GM12878 (cell line): ENCODE data around the gene MIEF1. TPM values are rescaled to one million over a fixed set of nuclear protein-coding genes. Genes with fewer than 3 reads are reported as not detected.

Experiments used
- CHD1 ChIP-seq: IDR thresholded peaks from 2 replicates; pipeline ENCODE4 v1.6.1; 2012; ENCODE audit warnings: low read depth, low read length, improper control_type of control experiment
- CHD4 ChIP-seq: fragments of 200-600 bp; sonication (generic); IDR thresholded peaks from 2 replicates; pipeline ENCODE4 v1.6.1; 2016; ENCODE audit warnings: mild to moderate bottlenecking
- EZH2 ChIP-seq: IDR thresholded peaks from 2 replicates; pipeline ENCODE4 v1.6.1; 2012; ENCODE audit warnings: low read depth, mild to moderate bottlenecking, control low read depth, inconsistent platforms, low read length, borderline replicate concordance; ENCODE audit not compliant: control insufficient read depth
- FOXK2 ChIP-seq: fragments of 450-650 bp; IDR thresholded peaks from 2 replicates; pipeline ENCODE4 v1.6.1; 2017; ENCODE audit warnings: mild to moderate bottlenecking, moderate library complexity
- HDAC6 ChIP-seq: fragments of 200-600 bp; sonication (generic); IDR thresholded peaks from one replicate; pipeline ENCODE4 v1.8.0; 2017; ENCODE audit warnings: antibody characterized with exemption; ENCODE audit not compliant: unreplicated experiment
- PAX5 ChIP-seq: IDR thresholded peaks from 2 replicates; pipeline ENCODE4 v1.6.1; 2011; ENCODE audit warnings: low read depth, low read length, borderline replicate concordance
- PAX8 ChIP-seq: fragments of 450-650 bp; IDR thresholded peaks from 2 replicates; pipeline ENCODE4 v1.6.1; 2017; ENCODE audit warnings: mild to moderate bottlenecking, moderate library complexity
- polyA plus RNA-seq, 11 experiments: library from polyadenylated mRNA; depleted of rRNA in 4 of 11; unstranded in 6 of 11; stranded (reverse) in 5 of 11; fragments of >200 nt; fragmentation: Nextera tagmentation in 4 of 11; fragmentation: Illumina TruSeq in 1 of 11; extraction: Ambion mirVana in 4 of 11; extraction: Trizol in 1 of 11; gene quantifications; 1 replicate in 1 of 11; 2 replicates in 10 of 11; pipeline versions ENCODE4 v1.2.1 to v1.2.3, GENCODE V29; 2011 to 2016; ENCODE audit warnings: inconsistent platforms in 2 of 11, missing spikeins in 2 of 11, low read depth in 1 of 11
- total RNA-seq, 4 experiments: library from RNA; depleted of rRNA in 3 of 4; stranded (reverse); fragments of >200 nt in 3 of 4; fragmentation: Illumina TruSeq in 1 of 4; extraction: Trizol in 1 of 4; gene quantifications; 2 replicates each; pipeline versions ENCODE4 v1.2.1 to v1.2.3, GENCODE V29; 2013 to 2021
- TF ChIP-seq, protein P1 (sequence below): IDR thresholded peaks from 2 replicates; pipeline ENCODE4 v1.6.1; 2012; ENCODE audit warnings: improper control_type of control experiment, low read depth, low read length; ENCODE audit not compliant: insufficient replicate concordance

MIEF1 gene
- total and polyA plus RNA-seq, 10 of the 15 experiments (the other 5 are each of a cell fraction or from before 2014, with no cell fraction given), result 12.4 to 52.3 (median 29.3) TPM

DNA sequence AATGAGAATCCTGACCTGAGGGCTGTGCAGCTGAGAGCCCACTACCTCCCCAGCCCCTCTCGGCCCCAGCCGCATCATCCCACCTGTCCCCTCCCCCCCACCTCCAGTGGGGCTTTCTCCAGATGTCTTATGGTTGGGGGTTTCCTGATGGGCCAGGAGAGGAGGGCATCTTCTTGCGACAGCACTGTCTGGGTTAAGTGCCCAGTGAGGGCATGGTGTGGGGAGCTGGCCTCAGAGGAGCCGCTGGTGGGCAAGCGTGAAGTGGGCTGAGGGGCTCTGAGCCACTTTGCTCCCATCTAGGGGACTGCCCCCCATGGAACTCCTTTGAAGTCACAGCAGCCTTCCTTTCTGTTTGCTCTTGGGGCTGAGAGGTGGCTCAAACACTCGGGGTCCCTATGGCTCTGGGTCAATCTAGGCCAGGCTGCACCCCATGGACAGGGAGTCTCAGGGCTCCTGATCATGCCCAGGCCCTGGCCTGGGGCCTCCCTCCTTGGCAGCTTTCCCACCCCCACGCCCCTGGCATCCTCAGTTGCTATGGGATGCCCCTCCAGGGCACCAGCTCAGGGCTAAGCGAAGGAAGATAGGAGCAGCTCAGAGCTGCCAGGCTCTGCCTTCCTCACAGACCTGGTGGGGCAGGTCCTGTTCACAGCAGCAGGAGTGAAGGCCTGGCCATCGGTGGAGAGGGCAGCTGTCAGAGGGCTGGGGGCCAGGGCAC, 11.0 kb upstream of the MIEF1 start (continued):
- TF ChIP-seq, protein P1, sequence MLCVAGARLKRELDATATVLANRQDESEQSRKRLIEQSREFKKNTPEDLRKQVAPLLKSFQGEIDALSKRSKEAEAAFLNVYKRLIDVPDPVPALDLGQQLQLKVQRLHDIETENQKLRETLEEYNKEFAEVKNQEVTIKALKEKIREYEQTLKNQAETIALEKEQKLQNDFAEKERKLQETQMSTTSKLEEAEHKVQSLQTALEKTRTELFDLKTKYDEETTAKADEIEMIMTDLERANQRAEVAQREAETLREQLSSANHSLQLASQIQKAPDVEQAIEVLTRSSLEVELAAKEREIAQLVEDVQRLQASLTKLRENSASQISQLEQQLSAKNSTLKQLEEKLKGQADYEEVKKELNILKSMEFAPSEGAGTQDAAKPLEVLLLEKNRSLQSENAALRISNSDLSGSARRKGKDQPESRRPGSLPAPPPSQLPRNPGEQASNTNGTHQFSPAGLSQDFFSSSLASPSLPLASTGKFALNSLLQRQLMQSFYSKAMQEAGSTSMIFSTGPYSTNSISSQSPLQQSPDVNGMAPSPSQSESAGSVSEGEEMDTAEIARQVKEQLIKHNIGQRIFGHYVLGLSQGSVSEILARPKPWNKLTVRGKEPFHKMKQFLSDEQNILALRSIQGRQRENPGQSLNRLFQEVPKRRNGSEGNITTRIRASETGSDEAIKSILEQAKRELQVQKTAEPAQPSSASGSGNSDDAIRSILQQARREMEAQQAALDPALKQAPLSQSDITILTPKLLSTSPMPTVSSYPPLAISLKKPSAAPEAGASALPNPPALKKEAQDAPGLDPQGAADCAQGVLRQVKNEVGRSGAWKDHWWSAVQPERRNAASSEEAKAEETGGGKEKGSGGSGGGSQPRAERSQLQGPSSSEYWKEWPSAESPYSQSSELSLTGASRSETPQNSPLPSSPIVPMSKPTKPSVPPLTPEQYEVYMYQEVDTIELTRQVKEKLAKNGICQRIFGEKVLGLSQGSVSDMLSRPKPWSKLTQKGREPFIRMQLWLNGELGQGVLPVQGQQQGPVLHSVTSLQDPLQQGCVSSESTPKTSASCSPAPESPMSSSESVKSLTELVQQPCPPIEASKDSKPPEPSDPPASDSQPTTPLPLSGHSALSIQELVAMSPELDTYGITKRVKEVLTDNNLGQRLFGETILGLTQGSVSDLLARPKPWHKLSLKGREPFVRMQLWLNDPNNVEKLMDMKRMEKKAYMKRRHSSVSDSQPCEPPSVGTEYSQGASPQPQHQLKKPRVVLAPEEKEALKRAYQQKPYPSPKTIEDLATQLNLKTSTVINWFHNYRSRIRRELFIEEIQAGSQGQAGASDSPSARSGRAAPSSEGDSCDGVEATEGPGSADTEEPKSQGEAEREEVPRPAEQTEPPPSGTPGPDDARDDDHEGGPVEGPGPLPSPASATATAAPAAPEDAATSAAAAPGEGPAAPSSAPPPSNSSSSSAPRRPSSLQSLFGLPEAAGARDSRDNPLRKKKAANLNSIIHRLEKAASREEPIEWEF, result no peak
- TF ChIP-seq HDAC6 (no peak), PAX5 (no peak), EZH2 (no peak), FOXK2 (no peak), CHD4 (no peak), PAX8 (no peak), CHD1 (no peak)
